COR-L47 (cell line): Measurements from ENCODE around the gene KCTD5.
"Not testable (repeated sequence)": the region's sequence is repeated elsewhere in the genome, so short reads cannot be mapped to it uniquely, and the experiment has no call there.

Experiments
- DNase-seq: peaks from one replicate; lab custom pipeline; 2025; lab: John Stamatoyannopoulos, UW

KCTD5 gene

GRCh38 chr16:2710021-2710710 is 27.8 kb downstream of the KCTD5 start:
- DNase-seq: no peak

GRCh38 chr16:2710711-2711231 is 28.4 kb downstream of the KCTD5 start:
- DNase-seq: no peak

GRCh38 chr16:2711370-2712062 is 29.2 kb downstream of the KCTD5 start:
- DNase-seq: no peak

- no peak for DNase-seq
These were observed 29.7 kb downstream of the KCTD5 start for GRCh38 chr16:2712063-2712441.

- DNase-seq: no peak
These were observed 30.2 kb downstream of the KCTD5 start for GRCh38 chr16:2712546-2712945.

GRCh38 chr16:2713523-2713922 is 31.2 kb downstream of the KCTD5 start:
- no peak for DNase-seq

- no peak for DNase-seq
These were observed 31.9 kb downstream of the KCTD5 start for GRCh38 chr16:2713985-2714774.

- no peak for DNase-seq
These were observed 32.7 kb downstream of the KCTD5 start for GRCh38 chr16:2715064-2715463.

- DNase-seq: no peak
These were observed 33.2 kb downstream of the KCTD5 start for GRCh38 chr16:2715519-2715918.

- DNase-seq: no peak
These were observed 33.9 kb downstream of the KCTD5 start for GRCh38 chr16:2715966-2716885.

GRCh38 chr16:2716948-2717347 is 34.6 kb downstream of the KCTD5 start:
- DNase-seq: no peak

GRCh38 chr16:2717383-2718263 is 35.3 kb downstream of the KCTD5 start:
- no peak for DNase-seq

- DNase-seq: no peak
These were observed 37.2 kb downstream of the KCTD5 start for GRCh38 chr16:2719328-2720063.

- DNase-seq: no peak
These were observed 37.7 kb downstream of the KCTD5 start, which contains the start of gene PRSS27 for GRCh38 chr16:2720064-2720457. PRSS27 (minus strand) TSS chr16:2720224; CDS start chr16:2720160, 64 bp downstream.

- peak; percentile 90 for DNase-seq
These were observed 38.7 kb downstream of the KCTD5 start for GRCh38 chr16:2720719-2721633.

GRCh38 chr16:2721634-2722173 is 39.4 kb downstream of the KCTD5 start:
- not testable (repeated sequence) for DNase-seq

- DNase-seq: no peak
These were observed 41.9 kb downstream of the KCTD5 start for GRCh38 chr16:2724088-2724676.

GRCh38 chr16:2724816-2725348 is 42.6 kb downstream of the KCTD5 start:
- no peak for DNase-seq
